ENCODE data around the gene HDGFL2.

The HDGFL2 gene

DNA sequence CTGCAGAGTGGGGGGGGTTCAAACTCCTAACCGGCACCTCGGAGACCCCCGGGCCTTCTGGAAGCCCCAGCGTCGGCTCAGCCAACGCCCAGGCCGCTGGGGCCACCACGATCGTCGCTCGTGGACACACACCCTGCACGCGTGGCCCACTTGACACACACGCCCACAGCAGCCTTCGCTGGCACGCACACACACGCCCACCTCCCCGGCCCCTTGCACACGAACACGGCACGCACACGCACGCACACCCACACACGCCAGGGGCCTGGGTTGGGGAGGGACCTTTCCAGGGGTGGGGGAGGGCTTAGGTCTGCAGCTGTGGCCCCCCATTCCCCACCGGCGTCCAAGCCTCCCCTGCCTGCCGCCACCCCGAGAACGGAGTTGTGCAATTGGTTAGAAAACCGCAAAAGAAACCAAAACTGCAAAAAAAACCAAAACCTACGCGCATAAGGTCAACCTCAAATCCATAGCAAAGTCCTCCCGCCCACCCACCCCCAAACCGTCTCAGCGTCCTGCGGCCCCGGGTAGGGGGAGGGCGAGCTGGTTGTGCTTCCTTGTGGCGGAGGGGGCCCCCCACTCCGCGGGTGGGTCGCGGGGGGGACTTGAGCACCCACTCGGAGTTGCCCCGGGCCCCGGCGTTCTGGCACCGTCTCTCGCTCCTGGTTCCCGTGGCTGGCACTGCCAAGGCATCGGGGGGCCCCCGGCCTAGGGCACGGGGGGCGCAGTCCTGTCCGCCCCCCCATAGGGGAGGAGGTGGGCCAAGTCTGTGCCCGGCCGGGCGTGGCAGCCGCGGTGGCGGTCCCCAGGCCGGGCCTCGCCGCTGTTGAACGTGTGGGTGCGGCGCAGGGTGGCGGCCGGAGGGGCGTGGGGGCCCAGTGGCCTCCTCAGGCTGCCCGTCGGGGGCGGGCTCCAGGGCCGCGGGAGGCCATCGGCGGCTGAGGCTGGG is 71.1 kb downstream of the HDGFL2 start:
- ChIA-PET CTCF (no interaction called here), POLR2A (ENCODE audit: low non-redundant PET) (no interaction called here)
- no peak overlapping the region for H3K27ac ChIP-seq
- TF ChIP-seq, protein P1, sequence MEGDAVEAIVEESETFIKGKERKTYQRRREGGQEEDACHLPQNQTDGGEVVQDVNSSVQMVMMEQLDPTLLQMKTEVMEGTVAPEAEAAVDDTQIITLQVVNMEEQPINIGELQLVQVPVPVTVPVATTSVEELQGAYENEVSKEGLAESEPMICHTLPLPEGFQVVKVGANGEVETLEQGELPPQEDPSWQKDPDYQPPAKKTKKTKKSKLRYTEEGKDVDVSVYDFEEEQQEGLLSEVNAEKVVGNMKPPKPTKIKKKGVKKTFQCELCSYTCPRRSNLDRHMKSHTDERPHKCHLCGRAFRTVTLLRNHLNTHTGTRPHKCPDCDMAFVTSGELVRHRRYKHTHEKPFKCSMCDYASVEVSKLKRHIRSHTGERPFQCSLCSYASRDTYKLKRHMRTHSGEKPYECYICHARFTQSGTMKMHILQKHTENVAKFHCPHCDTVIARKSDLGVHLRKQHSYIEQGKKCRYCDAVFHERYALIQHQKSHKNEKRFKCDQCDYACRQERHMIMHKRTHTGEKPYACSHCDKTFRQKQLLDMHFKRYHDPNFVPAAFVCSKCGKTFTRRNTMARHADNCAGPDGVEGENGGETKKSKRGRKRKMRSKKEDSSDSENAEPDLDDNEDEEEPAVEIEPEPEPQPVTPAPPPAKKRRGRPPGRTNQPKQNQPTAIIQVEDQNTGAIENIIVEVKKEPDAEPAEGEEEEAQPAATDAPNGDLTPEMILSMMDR (conservative IDR thresholded peaks at IDR 0.05; ENCODE audit: low read depth): no peak
- no peak for DNase-seq (ENCODE audit: low spot score)

DNA sequence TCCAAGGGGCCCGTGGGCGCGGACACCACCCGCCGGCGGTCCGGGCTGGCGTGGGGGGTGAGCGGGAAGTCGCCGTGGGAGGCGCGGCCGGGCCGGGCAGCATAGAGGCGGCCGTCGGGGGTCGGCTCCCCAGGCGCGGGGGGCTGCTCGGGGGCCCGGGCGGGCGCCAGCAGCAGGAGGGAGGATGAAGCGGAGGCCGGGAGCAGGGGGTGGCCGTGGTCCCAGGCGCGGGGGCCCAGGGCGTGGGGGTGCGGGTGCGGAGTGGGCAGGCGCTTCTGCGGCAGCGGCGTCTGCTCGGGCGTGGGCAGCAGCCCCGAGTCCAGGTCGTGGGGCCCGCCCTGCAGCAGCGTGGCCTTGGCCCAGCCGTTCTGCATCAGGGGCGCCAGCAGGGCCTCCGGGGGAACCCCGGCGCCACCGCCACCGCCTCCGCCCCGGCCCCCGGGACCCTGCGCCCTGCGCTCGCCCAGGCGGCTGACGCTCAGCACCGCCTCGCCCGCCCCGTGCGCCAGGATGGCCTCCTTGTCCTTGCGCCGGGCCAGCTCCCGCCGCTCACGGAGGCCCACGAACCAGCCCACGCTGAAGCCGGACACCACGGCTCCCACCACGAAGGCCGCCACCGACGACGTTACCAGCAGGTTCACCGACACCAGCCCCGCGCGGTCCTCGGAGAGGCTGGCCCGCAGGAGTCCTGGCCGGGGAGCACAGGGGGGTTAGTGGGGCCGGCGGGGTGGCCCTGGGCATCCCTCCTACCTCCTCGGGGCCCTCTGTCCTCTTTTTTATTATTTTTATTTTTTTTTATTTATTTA is 71.9 kb downstream of the HDGFL2 start:
- no peak overlapping the region for H3K27ac ChIP-seq
- TF ChIP-seq, protein P1 (conservative IDR thresholded peaks at IDR 0.05; ENCODE audit: low read depth): no peak
- ChIA-PET POLR2A (ENCODE audit: low non-redundant PET) (no interaction called here), CTCF (interaction anchor here (1.6 kb wide), 1 partner anchor 11 kb away, joined by 6 read pairs; no protein-coding TSS in a partner anchor)
- DNase-seq (ENCODE audit: low spot score): no peak

DNA sequence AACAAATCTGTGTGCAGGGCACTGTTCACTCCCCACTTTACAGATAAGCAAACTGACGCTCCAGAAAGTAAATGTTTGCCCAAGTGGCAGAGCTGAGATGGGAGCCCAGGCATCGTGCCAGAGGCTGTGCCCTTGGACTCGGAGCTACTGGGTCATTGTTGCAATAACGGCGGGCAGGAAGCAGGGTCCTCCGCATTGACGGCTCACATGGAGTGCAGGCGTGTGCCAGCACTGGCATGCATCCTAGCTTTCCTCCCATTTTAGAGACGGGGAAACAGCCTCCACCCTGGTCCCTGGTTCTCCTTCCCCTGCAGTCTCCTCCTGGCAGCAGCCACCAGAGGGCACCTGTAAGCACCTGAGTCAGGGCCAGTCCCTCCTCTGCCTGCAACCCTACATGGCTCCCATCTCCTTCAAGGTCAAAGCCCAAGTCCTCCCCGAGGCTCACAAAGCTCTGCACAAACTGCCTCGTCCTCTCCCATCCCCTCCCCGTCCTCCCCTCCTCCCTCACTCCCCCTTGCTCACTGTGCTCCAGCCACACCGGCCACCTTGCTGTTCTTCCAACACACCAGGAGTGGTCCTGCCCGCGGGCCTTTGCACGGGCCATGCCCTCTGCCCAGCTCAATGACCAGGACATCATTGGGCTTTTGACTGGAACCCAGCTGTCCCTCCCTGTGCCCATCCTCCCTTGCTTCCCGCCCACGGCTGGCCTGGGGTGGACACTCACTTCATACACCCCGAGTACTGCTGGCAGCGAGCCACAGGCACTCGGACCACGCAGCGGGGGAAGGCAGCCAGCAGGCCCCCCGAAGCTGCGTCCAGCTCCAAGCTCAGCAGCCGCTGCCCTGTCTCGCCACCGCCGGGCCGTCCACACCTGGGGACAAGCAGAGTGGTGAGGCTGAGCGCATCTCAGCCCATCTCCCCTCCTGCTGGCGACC is 75.5 kb downstream of the HDGFL2 start:
- H3K27ac ChIP-seq: no peak overlapping the region
- ChIA-PET CTCF (interaction anchor here (0.6 to 1.9 kb wide), 10 partner anchors 9 to 151 kb away, joined by 3 to 11 read pairs (median 3); partner anchors contain the start of gene SEMA6B), POLR2A (ENCODE audit: low non-redundant PET) (no interaction called here)
- TF ChIP-seq, protein P1 (conservative IDR thresholded peaks at IDR 0.05; ENCODE audit: low read depth): peak; percentile 27; the same call in 1 of the 2 replicates
- no peak for DNase-seq (ENCODE audit: low spot score)

DNA sequence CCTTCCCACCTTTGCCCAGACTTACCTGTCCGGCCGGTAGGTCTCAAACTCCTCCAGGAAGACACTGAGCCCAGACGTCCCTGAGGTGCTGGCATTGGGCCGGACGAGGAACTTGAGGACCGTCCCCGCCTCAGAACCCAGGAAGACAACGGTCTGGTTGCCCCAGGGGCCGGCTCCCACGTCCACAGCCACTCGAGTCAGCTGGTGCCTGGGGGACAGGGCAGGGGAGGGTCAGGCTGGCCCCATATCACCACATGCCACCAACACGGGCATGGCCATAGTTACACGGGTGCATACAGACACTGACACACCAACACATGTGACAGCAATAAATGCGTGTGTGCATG is 76.1 kb downstream of the HDGFL2 start:
- H3K27ac ChIP-seq: no peak overlapping the region
- TF ChIP-seq, protein P1 (conservative IDR thresholded peaks at IDR 0.05; ENCODE audit: low read depth): no peak
- CTCF ChIA-PET: interaction anchor here (0.7 to 1.9 kb wide), 4 partner anchors 11 to 151 kb away, joined by 3 to 11 read pairs (median 4); partner anchors contain the start of gene SEMA6B
- POLR2A ChIA-PET (ENCODE audit: low non-redundant PET): no interaction called here
- no peak for DNase-seq (ENCODE audit: low spot score)

DNA sequence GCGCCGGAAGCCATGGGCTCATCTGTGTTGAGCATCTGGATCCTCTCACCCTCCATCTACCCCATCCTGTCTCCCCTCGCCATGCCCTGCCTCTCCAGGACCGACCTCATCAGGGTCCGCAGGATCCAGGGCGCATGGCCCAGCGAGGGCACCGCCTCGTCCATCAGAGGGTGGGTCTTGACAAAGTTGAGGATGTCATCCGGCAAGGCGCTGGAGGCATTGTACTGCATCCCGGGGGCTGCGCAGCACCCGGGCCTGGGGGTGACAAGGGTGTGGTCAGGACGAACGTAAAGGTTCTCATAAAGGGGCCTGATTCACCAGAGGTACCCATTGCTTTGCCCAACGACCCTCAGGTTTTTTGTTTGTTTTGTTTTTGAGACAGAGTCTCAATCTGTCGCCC is 77.9 kb downstream of the HDGFL2 start:
- TF ChIP-seq, protein P1 (conservative IDR thresholded peaks at IDR 0.05; ENCODE audit: low read depth): no peak
- no peak overlapping the region for H3K27ac ChIP-seq
- POLR2A ChIA-PET (ENCODE audit: low non-redundant PET): no interaction called here
- DNase-seq (ENCODE audit: low spot score): no peak
- CTCF ChIA-PET: no interaction called here
